K562 (cell line): ENCODE results near the gene STUB1. TPM values are rescaled to one million over a fixed set of nuclear protein-coding genes. Genes with fewer than 3 reads are reported as not detected.

Experiments
- ATAC-seq: fragments of 200-7000 bp; cut with Tn5 transposase; 3 replicates; pipeline ENCODE4 v1.9.1; 2020; ENCODE audit warnings: moderate library complexity
- BruUV-seq: library from RNA; stranded (reverse); fragments of 400-500 nt; replicated peaks from 2 replicates; lab custom pipeline; 2021; lab: Mats Ljungman, UMichigan
- CTCF ChIA-PET: fragments of 300-600 bp; formaldehyde crosslinking; extraction: SDS; loops from one replicate; lab custom pipeline; 2021; ENCODE audit warnings: low intra/inter-chr PET ratio; lab: Yijun Ruan, JAX
- POLR2A ChIA-PET: fragments of 300-600, 350-650 bp; sonication (Branson Sonifier 250); formaldehyde crosslinking; extraction: SDS; loops from one replicate; lab custom pipeline; 2021; ENCODE audit warnings: antibody characterized with exemption, inconsistent platforms; lab: Yijun Ruan, JAX
- DNase-seq, 4 experiments: peaks; one replicate each; pipeline versions ENCODE4 v3.0.0 to v3.0.0-alpha.2; 2011 to 2018; ENCODE audit warnings: low spot score in 3 of 4, mixed read lengths in 3 of 4; ENCODE audit errors: extremely low read depth in 1 of 4
- FAIRE-seq: peaks from 2 replicates; lab custom pipeline; 2011; peaks lifted over from hg19 to GRCh38; lab: Jason Lieb, UNC
- H2AFZ ChIP-seq: 2 replicates; pipeline ENCODE4 v1.6.0; 2011; ENCODE audit warnings: low read depth, low read length, control low read depth, inconsistent platforms
- H3K27ac ChIP-seq: fragments of 200-600 bp; 3 replicates; pipeline ENCODE4 v1.8.0; 2011; ENCODE audit warnings: low read depth, mild to moderate bottlenecking, control low read depth, inconsistent platforms, low read length, moderate library complexity, mixed read lengths; ENCODE audit errors: extremely low read depth
- H3K27me3 ChIP-seq, 2 experiments: fragments of 300-600 bp in 1 of 2; 2 replicates in 1 of 2; 3 replicates in 1 of 2; pipeline versions ENCODE4 v1.6.0 to v1.8.0; 2011; ENCODE audit warnings: inconsistent platforms in 2 of 2, low read length in 2 of 2, mild to moderate bottlenecking in 1 of 2, mixed read lengths in 1 of 2, moderate library complexity in 1 of 2; ENCODE audit not compliant: control insufficient read depth in 2 of 2, insufficient read depth in 2 of 2
- H3K36me3 ChIP-seq: fragments of 300-600 bp; 3 replicates; pipeline ENCODE4 v1.8.0; 2011; ENCODE audit warnings: mild to moderate bottlenecking, low read length, inconsistent platforms; ENCODE audit not compliant: control insufficient read depth, insufficient read depth
- H3K4me1 ChIP-seq, 2 experiments: fragments of 200-600 bp in 1 of 2; replicated peaks in 1 of 2; 2 replicates in 1 of 2; 3 replicates in 1 of 2; pipeline versions ENCODE4 v1.5.1 to v1.8.0; 2011; ENCODE audit warnings: inconsistent platforms in 2 of 2, low read length in 2 of 2, mild to moderate bottlenecking in 1 of 2, mixed read lengths in 1 of 2, moderate library complexity in 1 of 2; ENCODE audit not compliant: control insufficient read depth in 2 of 2, insufficient read depth in 2 of 2
- H3K4me2 ChIP-seq: 2 replicates; pipeline ENCODE4 v1.6.1; 2011; ENCODE audit warnings: low read length, control low read depth, inconsistent platforms, mixed read lengths; ENCODE audit not compliant: insufficient read depth
- H3K4me3 ChIP-seq: fragments of 200-600 bp; sonication (generic), shearing (Covaris generic); 2 replicates; pipeline ENCODE4 v1.5.1; 2016; ENCODE audit warnings: control low read depth, inconsistent platforms
- H3K79me2 ChIP-seq: fragments of 200-600 bp; 3 replicates; pipeline ENCODE4 v1.8.0; 2011; ENCODE audit warnings: low read length, inconsistent platforms; ENCODE audit not compliant: control insufficient read depth, insufficient read depth
- H3K9ac ChIP-seq, 2 experiments: 2 replicates each; pipeline versions ENCODE4 v1.6.0 to v1.6.1; 2011; ENCODE audit warnings: low read depth in 2 of 2, low read length in 2 of 2, control low read depth in 1 of 2, inconsistent platforms in 1 of 2, mild to moderate bottlenecking in 1 of 2, mixed read lengths in 1 of 2; ENCODE audit not compliant: insufficient read depth in 1 of 2
- H3K9me1 ChIP-seq: one replicate; pipeline ENCODE4 v1.6.0; 2011; ENCODE audit warnings: inconsistent platforms, mild to moderate bottlenecking, low read length, moderate library complexity; ENCODE audit not compliant: control insufficient read depth, insufficient read depth
- H3K9me3 ChIP-seq: replicated peaks from 2 replicates; pipeline ENCODE4 v1.5.1; 2011; ENCODE audit warnings: low read depth, low read length, inconsistent platforms; ENCODE audit not compliant: control insufficient read depth, insufficient read depth
- H4K20me1 ChIP-seq: replicated peaks from 2 replicates; pipeline ENCODE4 v1.6.1; 2011; ENCODE audit warnings: low read length, inconsistent platforms, mixed read lengths; ENCODE audit not compliant: control insufficient read depth, insufficient read depth
- E2F8 ChIP-seq: fragments of 450-650 bp; IDR thresholded peaks from 2 replicates; pipeline ENCODE4 v1.7.1; 2018; ENCODE audit warnings: mild to moderate bottlenecking, low read depth; ENCODE audit not compliant: partially characterized antibody
- GTF2B ChIP-seq: IDR thresholded peaks from 2 replicates; pipeline ENCODE4 v1.6.1; 2011; ENCODE audit not compliant: insufficient read length; ENCODE audit errors: extremely low read depth
- GTF2E2 ChIP-seq: fragments of 200-800 bp; sonication (Bioruptor generic); IDR thresholded peaks from 2 replicates; pipeline ENCODE4 v1.6.1; 2016; ENCODE audit warnings: missing genetic modification characterization, missing compliant biosample characterization
- MTA3 ChIP-seq: fragments of 450-650 bp; formaldehyde crosslinking; IDR thresholded peaks from 2 replicates; pipeline ENCODE4 v1.6.1; 2017; ENCODE audit warnings: mild to moderate bottlenecking, borderline replicate concordance
- POLR2A ChIP-seq: fragments of 450-650 bp; conservative IDR thresholded peaks from 2 replicates; pipeline ENCODE4 v1.6.1; 2016
- POLR2G ChIP-seq: fragments of 200-400 bp; formaldehyde crosslinking; IDR thresholded peaks from 2 replicates; pipeline ENCODE4 v1.6.1; 2017; ENCODE audit warnings: low read depth, mild to moderate bottlenecking, antibody characterized with exemption, low read length, moderate library complexity
- RBFOX2 ChIP-seq: fragments of 200-400 bp; formaldehyde crosslinking; IDR thresholded peaks from 2 replicates; pipeline ENCODE4 v1.6.1; 2017; ENCODE audit warnings: low read depth, mild to moderate bottlenecking, low read length, moderate library complexity
- SNIP1 ChIP-seq: fragments of 450-650 bp; IDR thresholded peaks from 2 replicates; pipeline ENCODE4 v1.7.1; 2017; ENCODE audit warnings: low read depth, mild to moderate bottlenecking
- ZBTB1 ChIP-seq: sonication (generic); formaldehyde crosslinking; IDR thresholded peaks from 2 replicates; pipeline ENCODE4 v1.8.1; 2023; ENCODE audit warnings: missing genetic modification reagents, low read depth, mild to moderate bottlenecking, borderline replicate concordance
- ZBTB33 ChIP-seq: sonication (generic); formaldehyde crosslinking; IDR thresholded peaks from 2 replicates; pipeline ENCODE4 v1.8.1; 2023; ENCODE audit warnings: mild to moderate bottlenecking, missing genetic modification reagents
- ZBTB7A ChIP-seq: IDR thresholded peaks from 2 replicates; pipeline ENCODE4 v1.6.1; 2011; ENCODE audit warnings: low read depth, mild to moderate bottlenecking, low read length, moderate library complexity, borderline replicate concordance; ENCODE audit not compliant: control insufficient read depth
- WGBS: fragments of 100-300 bp; shearing (Covaris generic); methylation state at CpG from one replicate; pipeline ENCODE4 v1.1.6; 2016; ENCODE audit warnings: low coverage, mixed read lengths; ENCODE audit not compliant: insufficient coverage; ENCODE audit errors: missing lambda C conversion rate; 5-methylcytosine and 5-hydroxymethylcytosine counted together
- in situ Hi-C: fragments of 300-500 bp; cut with MboI; formaldehyde crosslinking; loops from 4 replicates; pipeline ENCODE4 v1.15.0; 2018; ENCODE audit warnings: inconsistent platforms, mixed read lengths
- intact Hi-C: fragments of 100-400 bp; cut with micrococcal nuclease; formaldehyde crosslinking; loops from 2 replicates; pipeline ENCODE4 v1.14.2; 2022
- polyA plus RNA-seq, 8 experiments: library from polyadenylated mRNA; depleted of rRNA in 4 of 8; stranded (reverse) in 5 of 8; unstranded in 3 of 8; fragments of >200 nt; fragmentation: Nextera tagmentation in 2 of 8; fragmentation: Illumina TruSeq in 1 of 8; extraction: Ambion mirVana in 2 of 8; extraction: Trizol in 1 of 8; gene quantifications; 2 replicates each; pipeline versions ENCODE4 v1.2.1 to v1.2.3, GENCODE V29; 2011 to 2014; ENCODE audit warnings: inconsistent platforms in 1 of 8, missing spikeins in 1 of 8
- total RNA-seq, 7 experiments: library from RNA; depleted of rRNA in 6 of 7; stranded (reverse); fragments of >200 nt in 6 of 7; fragmentation: Illumina TruSeq in 2 of 7; extraction: Trizol in 2 of 7; gene quantifications; 2 replicates each; pipeline versions ENCODE4 v1.2.1 to v1.2.3, GENCODE V29; 2011 to 2021; ENCODE audit warnings: low replicate concordance in 1 of 7

STUB1 gene
- total and polyA plus RNA-seq, 9 of the 15 experiments (the other 6 are each of a cell fraction or from before 2014, with no cell fraction given) = 10.6 to 251 (median 152) TPM

- ATAC-seq (no peak), FAIRE-seq (no peak), DNase-seq (no peak)
- peaks cover 15 to 96% of the 10 kb centered on the region in 2 experiments for H3K4me1 ChIP-seq
- BruUV-seq = no TSS peak
- H3K36me3 ChIP-seq = peaks cover 15% of the 10 kb centered on the region; the same call in 1 of the 3 replicates
- no peak overlapping the region for H2AFZ ChIP-seq
- H3K4me2 ChIP-seq = no peak overlapping the region
- ChIA-PET CTCF (no interaction called here), POLR2A (interaction anchor here (0.6 to 4.5 kb wide), 9 partner anchors 9 to 169 kb away, joined by 3 to 25 read pairs (median 3); partner anchors contain the start of gene METRN)
- no peaks in the 10 kb centered on the region for H3K9me3 ChIP-seq
- intact Hi-C loops = no loop called here
- no peaks in the 10 kb centered on the region for H3K9me1 ChIP-seq
- no peaks in the 10 kb centered on the region; the same call in 1 of the 2 replicates for H4K20me1 ChIP-seq
- H3K79me2 ChIP-seq = peaks cover 55% of the 10 kb centered on the region
- in situ Hi-C loops = no loop called here
- no peak for TF ChIP-seq GTF2B
- no peak for TF ChIP-seq ZBTB1
- peak; percentile 61; the same call in 1 of the 2 replicates for TF ChIP-seq ZBTB33
- peak; percentile 10 for TF ChIP-seq RBFOX2
- TF ChIP-seq POLR2G = peak; percentile 60
- peak; percentile 45; the same call in 1 of the 2 replicates for TF ChIP-seq POLR2A
- TF ChIP-seq SNIP1 = no peak
- peak; percentile 21; the same call in 1 of the 2 replicates for TF ChIP-seq ZBTB7A
- TF ChIP-seq GTF2E2 (tag) = no peak
- TF ChIP-seq E2F8 = no peak
- no peak for TF ChIP-seq MTA3
- H3K4me3 ChIP-seq = no peak overlapping the region
- H3K9ac ChIP-seq = peak overlapping the region in 1 of 2 experiments; percentile 59; a peak in 2 of 4 replicates
- WGBS = 81% methylated on average over 21 of the region's 29 CpGs
- no peaks in the 10 kb centered on the region for H3K27me3 ChIP-seq
- no peak overlapping the region for H3K27ac ChIP-seq
Observed at GRCh38 chr16:724188-725040, 44.2 kb downstream of the STUB1 start.
